GM21737 (cell line): ENCODE measurements around the gene PODN.

Source experiments
- ATAC-seq: cut with Tn5 transposase; IDR thresholded peaks from one replicate; pipeline ENCODE4 v1.9.1; 2021; ENCODE audit warnings: mild to moderate bottlenecking, moderate library complexity; ENCODE audit not compliant: unreplicated experiment

The PODN gene

DNA sequence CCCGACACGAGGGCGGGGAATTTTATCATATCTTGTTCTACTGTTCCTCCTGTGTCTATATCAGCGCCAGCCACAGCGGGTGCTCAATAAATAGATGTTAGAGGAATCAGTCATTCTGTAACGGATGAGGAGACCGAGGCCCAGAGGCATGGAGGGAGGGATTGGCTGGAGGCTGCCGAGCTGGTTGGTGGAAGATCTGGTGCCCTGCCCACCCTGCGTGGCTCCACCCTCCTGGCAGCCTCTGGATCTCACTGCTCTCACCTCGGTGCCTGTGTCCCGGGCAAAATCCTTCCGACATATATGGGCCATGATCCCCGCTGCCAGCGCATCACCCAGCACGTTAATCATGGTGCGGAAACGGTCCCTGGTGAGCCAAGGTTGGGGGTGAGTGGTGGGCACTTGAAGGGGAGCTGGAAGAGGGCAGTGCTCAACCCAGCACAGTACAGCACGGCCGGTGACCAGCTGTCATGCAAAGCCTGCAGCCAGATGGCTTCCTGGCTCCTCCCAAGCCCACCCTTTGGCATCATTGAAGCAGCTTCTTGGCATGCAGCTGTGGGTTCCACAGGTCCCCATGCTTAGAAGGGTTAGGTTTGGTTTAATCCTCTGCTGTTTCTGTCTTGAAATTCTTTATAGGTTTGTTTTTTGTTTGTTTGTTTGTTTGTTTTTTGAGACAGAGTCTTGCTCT, 26.7 kb downstream of the PODN start:
- no peak for ATAC-seq

DNA sequence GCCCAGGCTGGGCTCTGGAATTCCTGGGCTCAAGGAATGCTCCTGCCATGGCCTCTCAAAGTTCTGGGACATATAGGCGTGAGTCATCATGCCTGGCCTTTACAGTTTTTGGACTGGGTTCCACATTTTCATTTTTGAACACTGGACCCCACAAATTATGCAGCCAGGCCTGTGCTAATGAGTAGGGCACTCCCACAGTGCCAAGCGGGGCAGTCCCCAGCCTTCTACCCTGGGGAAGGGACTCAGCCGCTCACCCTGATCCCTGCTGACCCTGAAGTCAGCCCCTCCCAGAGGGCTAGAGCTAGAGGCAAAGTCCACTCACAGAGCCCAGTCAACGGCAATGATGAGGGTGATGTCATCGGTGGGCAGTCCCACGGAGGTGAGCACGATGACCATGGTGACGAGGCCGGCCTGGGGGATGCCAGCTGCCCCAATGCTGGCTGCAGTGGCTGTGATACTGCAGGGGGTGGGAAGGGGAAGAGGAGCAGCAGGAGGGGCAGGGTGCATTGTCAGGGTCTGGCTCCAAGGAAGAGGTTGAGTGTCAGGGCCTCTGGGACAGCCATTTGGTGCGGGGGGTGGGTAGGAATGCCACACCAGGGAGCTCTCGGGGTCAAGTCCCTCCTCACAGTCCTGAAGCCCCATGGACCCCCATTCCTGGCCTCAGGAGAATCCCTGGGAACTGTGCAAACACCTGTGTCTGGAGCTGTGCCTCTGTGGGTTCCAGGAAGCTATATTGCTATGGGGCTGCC, 27.6 kb downstream of the PODN start:
- no peak for ATAC-seq

DNA sequence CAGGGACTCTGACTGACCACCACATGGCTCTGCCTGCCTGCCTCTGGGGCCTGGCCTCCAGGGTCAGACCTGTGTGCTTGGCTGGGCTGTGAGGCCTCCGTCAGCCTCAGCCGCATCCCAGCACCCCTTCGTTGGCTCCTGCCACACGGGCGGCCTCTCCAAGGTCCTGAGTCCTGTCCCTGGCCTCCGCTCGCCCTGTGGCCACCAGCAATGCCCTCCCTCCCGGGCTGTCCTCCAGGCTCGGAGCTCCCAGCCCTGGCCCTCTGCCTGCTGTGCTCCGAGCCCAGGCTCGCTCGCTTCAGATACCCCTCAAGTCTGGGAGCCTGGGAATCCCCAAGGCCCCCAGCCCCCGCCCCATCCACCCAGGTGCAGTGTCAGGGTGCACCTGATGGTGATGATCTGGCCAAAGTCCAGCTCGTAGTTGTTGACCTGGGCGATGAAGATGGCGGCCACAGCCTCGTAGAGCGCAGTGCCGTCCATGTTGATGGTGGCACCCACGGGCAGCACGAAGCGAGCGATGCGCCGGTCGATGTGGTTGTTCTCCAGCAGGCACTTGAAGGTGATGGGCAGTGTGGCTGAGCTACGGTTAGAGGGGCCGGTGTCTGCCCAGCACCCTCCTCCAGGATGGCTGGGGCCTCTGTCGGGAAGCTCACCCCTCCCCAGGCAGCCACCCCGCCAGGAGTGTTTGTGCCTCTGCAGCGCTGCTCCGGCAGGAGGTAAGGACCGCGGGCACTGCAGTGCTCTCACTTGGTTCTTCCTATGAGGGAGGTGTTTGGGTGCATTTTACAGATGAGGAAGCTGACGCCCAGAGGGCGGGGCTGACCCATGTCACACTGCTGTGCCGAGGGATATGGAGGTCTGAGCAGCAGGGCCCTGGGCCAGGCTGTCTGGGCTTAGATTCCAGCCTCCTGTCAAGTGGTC, 28.5 kb downstream of the PODN start:
- ATAC-seq, result no peak

DNA sequence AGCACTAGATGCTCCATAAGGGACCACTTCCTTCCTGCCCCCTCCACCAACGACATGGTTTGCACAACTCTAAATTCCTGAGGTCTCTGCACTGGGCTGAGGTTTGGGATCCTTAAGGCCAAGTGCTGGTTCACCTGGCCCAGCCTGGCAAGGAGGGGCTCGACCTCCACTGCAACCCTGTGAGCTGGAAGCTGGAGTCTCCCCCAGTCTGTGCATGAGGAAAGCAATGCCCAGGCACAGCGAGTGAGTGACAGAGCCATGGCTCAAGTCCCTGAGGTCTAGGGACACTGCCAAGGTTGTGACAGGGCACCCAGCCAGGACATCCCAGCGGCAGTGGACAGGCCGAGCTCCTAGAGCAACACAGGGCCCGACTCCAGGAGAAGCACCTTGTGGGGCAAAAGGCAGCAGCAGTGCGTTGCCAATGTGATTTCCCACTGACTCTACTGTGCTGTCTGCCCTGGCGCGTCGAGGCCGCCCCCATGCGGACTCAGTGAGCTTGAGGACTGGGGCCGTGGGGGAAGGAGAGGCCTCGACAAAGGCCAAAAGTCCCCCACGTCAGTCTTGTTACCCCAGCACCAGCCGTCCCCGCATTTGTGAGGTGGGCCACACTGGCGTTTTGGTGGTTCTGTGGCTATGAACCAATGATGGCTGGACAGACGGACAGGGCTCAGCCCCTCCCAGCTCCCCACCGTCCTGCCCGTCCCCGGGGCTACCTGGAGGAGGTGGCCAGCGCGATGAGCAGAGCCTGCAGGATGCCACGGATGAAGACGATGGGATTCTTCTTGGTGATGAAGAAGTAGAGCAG, 30.0 kb downstream of the PODN start:
- ATAC-seq, result no peak

DNA sequence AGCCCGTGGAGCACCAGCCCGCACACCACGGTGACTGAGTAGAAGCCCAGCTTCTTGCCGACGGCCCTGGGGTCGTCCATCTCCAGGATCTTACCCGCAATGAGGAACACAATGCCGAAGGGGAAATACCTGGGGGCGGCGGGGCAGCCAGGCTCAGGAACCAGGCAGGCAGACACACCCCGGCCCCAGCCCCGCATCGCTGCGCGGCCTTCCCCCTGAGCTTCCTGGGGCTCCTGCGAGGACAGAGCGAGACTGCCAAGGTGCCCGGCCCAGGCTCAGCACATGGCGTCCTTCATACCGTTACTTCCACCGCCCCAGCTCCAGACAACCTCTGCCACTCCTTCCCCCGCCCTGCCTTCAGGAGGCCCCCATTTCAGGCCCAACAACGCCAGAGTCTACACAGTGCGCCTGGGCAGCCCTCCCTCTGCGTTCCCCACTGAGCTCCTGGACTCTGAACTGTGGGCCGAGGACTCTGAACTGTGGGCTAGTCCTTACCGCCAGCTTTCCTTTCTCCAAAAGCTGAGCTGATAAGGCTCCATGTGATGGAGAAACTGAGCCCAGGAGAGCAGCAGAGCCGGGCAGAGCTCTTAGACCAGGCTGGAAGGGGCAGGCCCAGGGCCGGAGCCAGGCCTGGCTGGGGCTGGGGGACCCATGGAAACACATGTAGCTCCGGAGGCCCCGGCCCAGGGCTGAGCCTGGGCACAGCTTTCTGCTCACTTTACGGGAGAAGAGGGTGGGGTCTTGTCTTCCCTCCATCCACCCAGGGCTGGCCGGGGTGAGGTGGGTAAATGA, 30.8 kb downstream of the PODN start:
- ATAC-seq, result no peak

DNA sequence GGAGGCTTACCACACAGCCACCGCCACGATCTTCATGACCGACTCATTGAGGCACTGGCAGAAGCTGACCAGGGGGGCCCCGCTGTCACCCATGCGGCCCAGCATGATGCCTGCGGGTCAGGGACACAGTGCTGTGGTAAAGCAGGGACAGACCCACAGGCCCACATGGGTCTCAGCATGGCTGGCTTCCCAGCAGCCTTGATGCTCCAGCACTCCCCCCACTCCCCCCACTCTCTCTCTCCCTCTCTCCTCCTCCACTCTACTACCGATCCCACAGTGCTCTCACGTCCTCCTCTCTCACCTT, 31.4 kb downstream of the PODN start:
- no peak for ATAC-seq

DNA sequence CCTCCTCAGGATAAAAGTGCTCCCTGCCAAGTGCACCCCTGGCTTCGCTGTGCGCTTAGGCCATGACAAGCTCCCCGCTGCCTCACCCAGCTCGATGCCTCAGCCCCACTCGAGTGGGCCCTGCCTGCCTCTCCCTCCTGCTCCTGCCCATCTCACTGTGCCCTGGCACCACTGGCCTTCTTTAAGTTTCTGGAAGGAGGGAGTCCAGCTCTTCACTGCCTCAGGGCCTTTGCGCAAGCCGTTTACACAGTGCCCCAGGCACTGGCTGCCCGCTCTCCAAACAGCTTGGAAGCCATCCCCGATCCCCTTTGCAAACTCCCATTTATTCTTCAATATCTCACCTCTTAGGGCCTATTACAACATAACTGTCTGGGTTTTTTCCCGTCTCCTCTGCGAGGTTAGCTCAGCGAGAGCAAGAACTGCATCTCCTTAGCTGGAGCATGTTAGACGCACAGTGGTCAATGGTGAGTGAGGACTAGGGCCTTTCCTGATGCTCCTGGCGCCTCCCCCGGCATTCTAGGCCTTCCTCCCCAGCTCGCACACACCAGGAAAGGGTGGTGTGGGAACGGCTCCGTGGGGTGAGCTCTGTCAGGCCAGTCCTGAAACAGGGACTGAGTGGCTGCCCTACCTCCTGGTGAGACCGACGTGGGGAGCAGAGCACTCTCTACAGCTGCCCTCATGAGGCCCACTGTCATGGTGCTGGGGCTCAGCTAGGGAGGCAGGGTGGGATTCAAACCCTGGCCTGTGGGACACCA, 31.9 kb downstream of the PODN start:
- ATAC-seq, result no peak

DNA sequence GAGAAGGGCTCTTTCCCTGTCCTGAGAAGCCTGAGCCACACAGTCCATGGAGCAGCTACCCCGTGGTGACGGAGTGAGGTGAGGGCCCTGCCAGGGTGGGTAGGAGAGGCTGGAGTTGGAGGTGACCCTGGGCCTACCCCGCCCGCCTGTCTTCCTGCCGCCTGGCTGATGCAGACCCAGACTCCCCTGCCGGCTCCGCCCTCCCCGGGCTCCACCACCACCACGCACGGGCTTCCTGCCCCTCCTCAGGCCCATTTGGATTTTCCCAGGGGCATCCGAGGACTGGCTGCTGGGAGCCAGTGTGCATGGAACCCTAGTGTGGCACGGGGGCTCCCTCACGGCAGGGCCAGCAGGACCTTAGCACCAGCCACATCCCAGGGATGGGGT, 32.5 kb downstream of the PODN start:
- no peak for ATAC-seq

DNA sequence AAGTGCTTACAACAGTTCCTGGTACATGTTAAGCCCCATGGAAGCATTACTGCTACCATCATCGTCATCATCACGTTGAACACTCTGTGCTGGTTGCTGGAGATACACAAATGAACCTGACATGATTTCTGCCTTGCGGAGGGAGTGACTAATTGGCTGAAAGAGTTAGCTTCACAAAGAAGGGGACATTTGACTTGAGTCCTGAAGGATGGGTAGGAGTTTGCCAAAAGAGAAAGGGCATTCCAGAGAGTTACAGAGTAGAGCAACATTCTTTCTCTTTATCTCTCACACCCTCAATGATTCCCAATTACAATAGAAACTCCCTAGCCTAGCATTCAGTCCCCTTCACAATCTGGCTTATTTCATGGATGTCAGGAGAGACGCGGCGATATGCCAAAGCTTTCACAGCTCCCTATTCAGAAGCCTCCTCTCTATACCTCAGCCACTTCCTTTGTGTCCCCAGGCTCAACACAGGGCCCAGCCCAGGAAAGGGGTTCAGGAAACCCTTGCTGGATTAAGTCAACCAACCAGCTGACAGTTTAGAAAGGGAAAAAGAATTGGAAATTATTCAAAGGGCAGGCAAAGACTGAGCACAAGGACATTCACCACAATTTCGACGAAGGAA, 42.4 kb downstream of the PODN start:
- no peak for ATAC-seq

DNA sequence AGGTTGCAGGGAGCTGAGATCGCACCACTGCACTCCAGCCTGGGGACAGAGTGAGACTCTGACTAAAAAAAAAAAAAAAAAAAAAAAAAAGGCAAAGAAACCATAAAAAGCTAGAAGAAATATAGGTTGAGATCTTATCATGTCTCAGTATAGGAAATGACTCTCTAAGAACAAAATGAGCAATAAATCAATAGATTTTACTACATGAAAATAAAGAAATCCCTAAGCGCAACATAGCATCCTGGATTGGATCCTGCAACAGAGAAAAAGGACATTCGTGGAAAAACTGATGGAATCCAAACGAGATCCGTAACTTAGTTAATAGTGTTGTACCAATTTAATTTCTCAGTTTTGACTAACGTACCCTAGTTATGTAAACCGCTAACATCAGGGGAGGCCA, 45.1 kb downstream of the PODN start:
- ATAC-seq, result no peak

DNA sequence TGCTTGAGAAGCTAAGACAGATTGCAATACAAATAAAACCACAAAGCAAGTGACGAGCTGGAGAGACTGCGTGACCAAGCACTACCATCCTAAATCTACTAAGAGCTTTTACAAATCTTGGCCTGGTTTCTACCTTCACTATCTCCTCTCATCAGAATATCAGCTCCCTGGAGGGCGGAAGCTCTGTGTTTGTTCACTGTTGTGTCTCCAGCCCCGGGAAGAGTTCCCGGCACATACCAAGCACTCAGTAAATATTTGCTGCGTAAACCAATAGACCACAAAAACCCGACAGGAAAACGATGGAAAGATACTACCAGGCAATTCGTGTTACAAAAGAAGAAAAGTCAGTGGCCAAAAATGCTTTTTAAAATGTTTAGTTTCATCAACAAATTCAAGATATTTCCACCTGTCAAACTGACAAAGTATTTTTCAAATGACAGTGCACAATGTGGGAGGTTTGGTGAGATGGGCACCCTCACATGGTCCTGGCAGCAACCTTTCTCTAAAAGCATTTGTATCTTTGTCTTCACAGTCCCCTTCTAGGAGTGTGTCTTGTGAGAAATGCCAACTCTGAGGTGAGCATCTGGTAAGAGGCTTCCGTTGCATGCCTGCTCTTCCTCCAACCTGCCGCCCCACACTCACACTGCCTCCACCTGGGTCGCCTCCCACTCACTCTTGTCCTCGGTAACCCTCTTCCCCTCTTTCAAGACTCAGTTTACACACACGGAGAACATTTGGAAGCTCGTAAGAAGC, 45.7 kb downstream of the PODN start:
- ATAC-seq, result no peak

DNA sequence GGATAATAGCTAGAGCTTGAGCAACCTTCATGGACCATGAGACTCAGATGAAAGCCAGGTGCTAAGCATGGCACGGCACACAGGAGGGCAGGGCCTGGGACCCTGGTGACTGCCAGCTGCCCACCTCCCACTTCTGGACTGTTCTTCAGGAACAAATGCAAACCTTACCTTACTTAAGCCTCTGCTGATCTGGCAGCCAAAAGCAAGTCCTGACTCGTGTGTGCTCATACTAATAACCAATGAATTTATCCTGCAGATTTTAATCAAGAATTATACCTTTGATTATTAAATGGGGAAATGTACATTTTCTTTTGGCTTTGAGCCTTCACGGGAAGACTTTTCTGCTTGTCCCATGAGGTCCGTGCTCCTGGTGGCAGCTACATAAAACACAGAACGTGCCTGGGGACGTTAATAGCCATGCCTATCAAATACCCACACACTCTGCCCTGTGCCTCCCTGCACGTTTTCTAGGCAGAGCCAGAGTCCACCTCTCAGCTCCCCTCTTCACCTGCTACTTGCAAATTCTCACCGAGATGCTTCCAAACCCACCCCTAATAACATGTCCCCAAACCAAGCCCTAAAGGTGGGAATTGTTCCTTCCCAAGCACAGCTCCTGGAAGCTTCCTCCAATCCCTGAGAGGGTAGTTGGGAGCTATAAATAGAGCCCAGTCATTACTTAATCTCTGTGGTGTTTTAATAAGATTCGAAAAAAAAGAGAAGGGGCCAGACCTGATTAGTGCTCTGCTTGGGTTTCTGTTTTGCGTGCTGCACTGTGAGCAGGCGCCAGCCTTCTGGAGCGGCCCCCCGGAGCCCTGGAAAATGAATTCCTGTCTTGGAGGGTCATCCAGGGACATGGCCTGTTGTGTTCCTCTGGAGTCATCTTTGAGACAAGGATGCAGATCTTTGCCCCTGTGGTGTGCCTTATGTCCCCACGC, 46.9 kb downstream of the PODN start:
- no peak for ATAC-seq

DNA sequence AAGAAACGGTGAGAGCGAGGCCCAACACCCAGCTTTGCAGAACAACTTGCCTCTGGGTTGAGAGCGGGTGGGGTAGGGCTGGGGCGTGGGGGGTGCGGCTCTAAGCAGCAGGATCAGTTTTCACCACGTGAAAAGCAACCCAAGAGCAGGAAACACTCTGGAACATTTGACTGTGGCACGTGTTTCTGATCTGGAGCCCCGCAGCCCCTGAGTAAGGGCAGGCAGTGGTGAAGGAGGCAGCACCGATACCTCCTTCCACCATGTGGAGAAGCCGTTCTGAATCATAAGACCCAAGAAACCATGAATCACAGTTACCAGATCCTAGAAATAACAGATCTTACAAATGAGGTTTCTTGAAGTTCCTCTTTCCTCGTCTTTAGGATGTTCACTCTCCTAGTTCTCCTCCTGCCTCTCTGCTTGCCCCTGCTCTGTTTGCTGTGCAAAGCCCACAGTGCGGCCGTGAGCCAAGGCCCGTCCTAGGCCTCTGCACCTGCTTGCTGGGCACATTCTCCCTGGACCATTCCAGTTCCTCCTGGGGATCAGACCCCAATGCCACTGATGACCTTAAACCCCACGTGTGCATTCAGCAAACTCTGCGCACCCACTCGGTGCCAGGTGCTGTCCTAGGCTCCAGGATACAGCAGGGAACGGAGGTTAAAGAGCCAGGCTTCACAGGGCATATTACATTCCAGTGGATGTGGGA, 48.5 kb downstream of the PODN start:
- no peak for ATAC-seq

DNA sequence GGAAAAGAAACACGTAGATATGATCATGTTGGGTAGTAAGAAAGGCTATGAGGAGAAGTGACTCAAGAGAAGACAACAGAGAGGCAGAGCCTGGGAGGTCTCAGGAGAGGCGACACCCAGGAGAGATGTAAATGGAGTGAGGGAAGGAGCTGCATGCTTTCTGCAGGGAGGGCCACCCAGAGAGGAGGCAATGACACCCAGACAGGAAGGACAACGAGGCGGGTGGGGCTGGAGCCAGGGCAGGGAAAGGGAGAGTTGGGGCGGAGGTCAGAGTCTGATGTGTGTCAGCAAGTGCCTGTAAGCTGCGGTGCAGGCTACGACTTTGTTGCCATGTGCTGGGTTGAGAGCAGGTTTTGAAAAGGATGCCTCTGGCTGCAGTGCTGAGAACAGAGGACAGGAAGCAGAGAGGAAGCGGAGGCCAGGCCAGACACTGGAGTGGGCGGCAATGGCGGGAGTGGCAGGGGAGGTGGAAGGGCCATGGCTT, 49.1 kb downstream of the PODN start:
- ATAC-seq, result no peak

DNA sequence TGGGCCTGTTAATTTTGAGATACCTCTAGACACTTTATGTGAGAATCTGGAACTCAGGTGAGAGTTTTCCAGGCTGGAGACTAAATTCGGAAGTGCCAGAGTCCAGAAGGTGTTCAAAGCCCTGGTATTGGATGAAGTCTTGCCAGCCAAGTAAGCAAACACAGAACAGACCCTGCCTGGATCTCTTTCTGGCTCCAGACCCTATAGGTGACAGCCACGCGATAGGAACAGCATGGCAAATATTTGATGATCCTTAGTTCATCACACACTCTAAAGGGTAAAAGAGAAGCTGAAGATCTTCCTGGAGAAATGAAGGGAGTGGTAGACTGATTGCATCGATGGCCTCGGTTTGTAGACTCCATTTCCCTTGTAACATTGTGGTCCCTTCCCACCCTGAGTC, 49.7 kb downstream of the PODN start:
- ATAC-seq, result no peak

DNA sequence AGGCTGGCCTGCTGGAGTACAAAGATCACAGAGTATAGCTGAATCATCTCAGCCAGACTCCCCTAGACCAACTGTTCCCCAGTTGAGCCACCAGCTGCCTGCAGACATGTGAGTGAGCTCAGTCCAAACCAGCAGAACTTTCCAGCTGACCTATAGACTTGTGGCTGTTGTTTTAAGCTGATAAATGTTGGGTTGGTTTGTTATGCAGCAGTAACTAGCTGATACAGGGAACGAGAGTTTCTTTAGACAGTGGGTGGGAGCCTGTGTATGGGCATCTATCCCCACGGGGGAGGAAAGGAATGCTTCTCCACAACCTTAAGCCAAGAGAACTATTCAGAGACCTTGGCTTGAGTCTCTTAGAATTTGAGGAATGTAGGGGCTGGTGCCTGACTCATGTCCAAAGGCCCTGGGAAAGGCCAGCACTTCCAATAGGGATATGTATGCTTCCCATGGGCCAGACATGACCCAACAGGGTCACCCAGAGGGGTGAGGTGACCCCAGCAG, 50.3 kb downstream of the PODN start:
- ATAC-seq, result no peak
